SKM-1 (cell line): ENCODE results near the gene IL10.
A peak's percentile ranks its signal among the peaks of the same experiment; 100 is the strongest.
"Not testable (repeated sequence)": the region's sequence is repeated elsewhere in the genome, so short reads cannot be mapped to it uniquely, and the experiment has no call there.

ENCODE experiments used
- DNase-seq: peaks from one replicate; lab custom pipeline; 2025; ENCODE audit not compliant: unreplicated experiment; lab: John Stamatoyannopoulos, UW

Gene IL10

GRCh38 chr1:206768472-206769303 is 3.6 kb downstream of the IL10 start:
- no peak for DNase-seq

- DNase-seq, result peak; percentile 46
Observed at GRCh38 chr1:206766251-206766856, 5.9 kb downstream of the IL10 start.

DNA sequence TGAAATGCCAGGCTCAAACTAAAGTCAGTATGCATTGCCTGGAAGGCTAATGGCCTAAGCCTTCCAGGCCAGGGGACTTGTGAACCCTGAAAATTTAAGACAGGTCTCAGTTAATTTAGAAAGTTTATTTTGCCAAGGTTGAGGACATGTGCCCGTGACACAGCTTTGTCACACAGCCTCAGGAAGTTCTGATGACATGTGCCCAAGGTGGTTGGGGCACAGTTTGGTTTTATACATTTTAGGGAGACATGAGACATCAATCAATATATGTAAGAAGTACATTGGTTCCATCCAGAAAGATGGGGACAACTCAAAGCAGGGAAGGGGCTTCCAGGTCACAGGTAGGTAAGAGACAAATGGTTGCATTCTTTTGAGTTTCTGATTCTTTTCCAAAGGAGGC is 6.5 kb downstream of the IL10 start:
- DNase-seq, result not testable (repeated sequence)

GRCh38 chr1:206762741-206763364 is 9.4 kb downstream of the IL10 start:
- DNase-seq, result not testable (repeated sequence)

DNA sequence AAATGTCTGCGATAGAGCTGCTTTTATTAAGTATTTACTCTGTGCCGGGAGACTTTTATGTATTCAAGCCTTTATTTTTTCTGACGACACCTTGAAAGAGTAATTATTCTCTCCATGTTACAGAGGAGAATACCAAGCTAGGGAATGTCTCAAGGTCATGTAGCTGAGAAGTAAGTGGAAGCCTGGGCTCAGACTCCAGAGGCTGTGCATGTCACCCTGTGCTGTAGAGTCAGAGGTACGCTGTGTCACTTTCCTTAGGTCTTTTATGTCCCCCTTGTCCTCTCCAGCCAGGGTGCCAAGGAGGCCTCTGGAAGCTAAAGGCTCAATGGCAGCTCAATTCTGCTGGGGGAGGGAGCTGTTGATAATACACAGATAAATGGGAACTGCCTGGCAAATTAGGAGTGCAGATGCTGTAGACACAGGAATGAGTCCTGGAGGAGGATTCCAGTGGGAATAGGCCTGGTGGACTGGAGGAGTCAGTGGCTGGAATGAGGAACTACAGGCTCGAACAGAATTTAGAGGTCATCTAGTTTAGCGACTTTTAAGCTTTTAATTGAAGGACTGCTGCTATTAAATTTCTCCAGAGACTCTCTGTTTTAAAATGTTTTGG is 11.0 kb downstream of the IL10 start:
- no peak for DNase-seq

GRCh38 chr1:206760590-206760989 is 11.7 kb downstream of the IL10 start:
- no peak for DNase-seq

DNA sequence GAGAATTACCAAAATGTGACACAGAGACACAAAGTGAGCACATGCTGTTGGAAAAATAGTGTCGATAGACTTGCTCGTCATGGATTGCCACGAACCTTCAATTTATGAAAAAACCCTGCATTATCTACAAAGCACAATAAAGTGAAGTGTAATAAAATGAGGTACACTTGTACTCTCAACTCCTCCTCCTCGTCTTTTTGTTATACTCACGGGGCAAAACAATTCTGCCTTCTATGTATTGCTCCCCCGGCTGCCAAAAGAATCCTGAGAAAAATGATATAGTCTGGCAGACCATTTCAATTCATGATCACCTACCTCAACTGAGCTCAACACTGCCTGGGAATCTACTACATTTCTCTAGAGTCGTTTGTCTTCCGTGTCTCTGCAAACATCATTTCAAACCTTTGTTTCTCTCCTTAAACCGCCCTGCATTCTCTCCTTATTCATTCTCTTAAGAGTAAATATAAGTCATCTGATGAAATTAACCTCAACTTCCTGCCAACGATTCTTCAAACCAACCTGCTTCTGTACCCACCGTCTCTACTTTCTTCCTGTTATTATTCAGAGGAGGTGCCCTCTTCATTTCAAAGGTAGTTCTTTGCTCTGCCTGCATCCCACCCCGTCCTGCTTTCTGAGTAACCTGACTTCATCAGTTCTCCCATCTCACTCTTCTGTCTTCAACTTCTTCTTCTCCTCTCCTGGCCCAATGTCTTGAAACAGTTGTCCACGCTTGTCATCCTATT is 14.6 kb downstream of the IL10 start:
- DNase-seq, result no peak

DNA sequence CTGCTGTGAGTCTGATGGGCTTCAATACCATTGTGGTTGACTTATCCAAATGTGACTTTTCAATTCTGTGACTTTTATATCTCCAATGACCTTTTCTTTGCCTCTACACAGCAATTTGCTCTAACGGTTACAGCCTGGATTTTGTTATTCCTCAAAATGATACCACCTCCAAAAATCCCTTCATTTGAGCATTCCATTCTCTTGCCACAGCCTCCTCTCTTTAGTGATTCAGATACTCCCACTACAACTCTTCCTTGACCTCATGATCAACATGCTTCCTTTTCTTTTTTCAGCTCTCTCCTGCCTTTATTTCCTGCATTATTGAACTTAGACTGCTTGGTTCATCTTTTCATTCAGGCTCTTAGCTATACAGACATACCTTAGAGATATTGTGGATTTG is 18.3 kb downstream of the IL10 start:
- no peak for DNase-seq

DNA sequence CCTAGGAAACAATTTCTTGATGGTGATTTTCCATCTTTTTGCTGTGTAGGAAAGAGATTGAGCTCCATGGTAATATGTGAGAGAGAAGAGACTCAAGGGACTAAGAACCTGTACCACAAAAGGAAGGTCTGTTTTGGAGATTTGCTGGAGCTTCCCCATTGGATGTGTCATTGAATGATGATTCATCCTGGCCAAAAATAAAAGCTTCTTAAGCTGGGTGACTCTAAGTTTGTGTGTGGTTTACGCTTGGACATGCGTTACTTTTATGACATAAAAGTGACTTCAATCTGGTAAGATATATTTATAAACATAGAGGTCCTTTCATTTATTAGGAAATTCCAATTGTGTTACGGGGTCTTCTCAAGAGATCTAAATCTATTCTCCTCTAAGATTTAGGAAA is 19.2 kb downstream of the IL10 start:
- DNase-seq, result no peak

DNA sequence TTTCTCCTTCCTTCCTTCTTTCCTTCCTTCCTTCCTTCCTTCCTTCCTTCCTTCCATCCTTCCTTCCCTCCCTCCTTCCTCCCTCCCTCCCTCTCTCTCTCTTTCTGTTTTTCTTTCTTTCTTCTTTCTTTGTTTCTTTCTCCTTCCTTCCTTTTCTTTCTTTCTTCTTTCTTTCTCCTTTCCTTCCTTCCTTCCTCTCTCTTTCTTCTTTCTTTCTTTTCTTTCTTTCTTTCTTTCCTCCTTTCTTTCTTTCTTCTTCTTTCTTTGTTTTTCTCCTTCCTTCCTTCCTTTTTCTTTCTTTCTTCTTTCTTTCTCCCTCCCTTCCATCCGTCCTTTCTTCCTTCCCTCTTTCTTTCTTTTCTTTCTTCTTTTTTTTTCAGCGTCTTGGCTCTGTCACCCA is 19.8 kb downstream of the IL10 start:
- DNase-seq, result no peak

DNA sequence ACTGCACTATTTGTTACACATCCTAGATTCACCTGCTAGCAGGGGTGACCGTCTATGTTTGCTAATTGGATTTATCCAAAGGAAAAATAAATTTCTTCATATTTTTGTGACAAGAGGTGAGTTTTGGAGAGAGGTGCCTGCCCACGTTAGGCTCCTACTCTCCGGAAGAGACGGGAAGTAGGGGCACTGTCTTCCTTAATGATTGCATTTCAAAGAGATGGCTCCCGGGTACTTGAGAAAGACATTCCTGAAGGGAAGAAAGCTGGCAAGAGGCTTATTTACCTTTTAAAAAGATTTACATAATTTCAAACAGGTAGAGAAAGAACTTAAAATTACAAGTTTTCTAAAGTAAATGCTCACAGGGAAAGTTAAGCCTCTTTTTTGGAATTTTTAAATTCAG is 20.4 kb downstream of the IL10 start:
- DNase-seq, result no peak

DNA sequence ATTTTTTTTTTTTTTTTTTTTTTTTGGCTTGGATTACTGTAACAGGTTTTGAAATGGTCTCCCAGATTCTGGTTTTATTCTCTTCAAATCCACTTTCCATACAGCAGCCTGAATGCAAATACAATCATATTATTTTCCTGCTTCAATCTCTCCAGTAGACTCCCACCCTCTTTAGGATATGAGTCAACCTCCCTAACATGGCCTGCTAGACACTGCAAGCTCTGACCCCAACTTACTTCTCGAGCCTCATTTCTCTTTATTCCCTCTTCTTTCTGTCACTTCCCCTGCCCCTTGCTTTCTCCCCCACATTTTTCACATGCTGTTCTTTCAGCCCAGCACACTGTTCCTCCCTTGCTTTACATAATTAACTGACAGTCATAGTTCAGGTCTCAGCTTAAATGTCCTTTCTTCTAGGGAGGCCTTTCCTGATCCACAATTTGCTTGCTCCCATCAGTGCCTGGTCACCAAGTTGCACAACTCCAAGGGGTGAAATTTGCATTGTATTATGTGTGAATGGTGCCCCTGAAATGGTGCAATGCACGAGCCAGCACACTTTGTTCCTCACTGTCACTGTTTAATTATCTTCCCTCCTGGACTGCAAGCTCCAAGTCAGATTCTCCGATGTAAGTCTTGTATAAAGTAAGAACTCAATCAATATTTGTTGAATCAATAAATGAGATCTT is 23.8 kb downstream of the IL10 start:
- peak; percentile 78 for DNase-seq

- no peak for DNase-seq
Observed at GRCh38 chr1:206745301-206745700, 27.0 kb downstream of the IL10 start.

DNA sequence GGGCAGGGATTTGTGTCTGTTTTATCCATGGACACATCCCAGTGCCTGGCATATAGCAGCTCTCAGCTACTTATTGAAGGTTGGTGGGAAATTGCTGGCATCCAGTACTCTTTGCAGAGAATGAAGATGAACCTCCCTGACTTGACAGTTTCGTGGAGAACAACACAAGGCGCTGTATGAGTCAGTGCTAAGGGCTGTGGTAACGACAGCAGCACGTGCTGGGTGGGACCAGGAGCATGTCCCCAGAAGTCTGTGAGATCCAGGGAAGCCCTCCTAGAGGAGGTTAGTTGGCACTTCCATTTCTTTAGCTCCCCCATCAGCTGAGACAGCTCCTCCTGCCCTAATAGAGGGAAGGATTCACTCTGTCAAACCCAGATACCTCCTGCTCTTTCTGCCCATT is 27.6 kb downstream of the IL10 start:
- no peak for DNase-seq

- DNase-seq, result no peak
Observed at GRCh38 chr1:206742719-206743383, 29.4 kb downstream of the IL10 start.

GRCh38 chr1:206741142-206741701 is 31.1 kb downstream of the IL10 start:
- no peak for DNase-seq

GRCh38 chr1:206739411-206740076 is 32.8 kb downstream of the IL10 start:
- peak; percentile 77 for DNase-seq

GRCh38 chr1:206738370-206739366 is 33.6 kb downstream of the IL10 start:
- no peak for DNase-seq
